HepG2 (cell line): ENCODE data around the gene CAMKMT.

Experiments
- FOXJ3 ChIP-seq: sonication (generic); formaldehyde crosslinking; IDR thresholded peaks from 2 replicates; pipeline ENCODE4 v1.4.0; 2020; ENCODE audit warnings: missing genetic modification reagents, mild to moderate bottlenecking, borderline replicate concordance
- IRF2 ChIP-seq: IDR thresholded peaks from 2 replicates; pipeline ENCODE4 v1.6.1; 2018; ENCODE audit warnings: missing genetic modification reagents, missing compliant biosample characterization
- KDM1A ChIP-seq: IDR thresholded peaks from 2 replicates; pipeline ENCODE4 v1.6.1; 2016; ENCODE audit warnings: missing compliant biosample characterization
- RBFOX2 ChIP-seq: fragments of 200-400 bp; formaldehyde crosslinking; IDR thresholded peaks from 2 replicates; pipeline ENCODE4 v1.6.1; 2017; ENCODE audit warnings: low read depth, mild to moderate bottlenecking, low read length
- ZNF333 ChIP-seq: sonication (generic); formaldehyde crosslinking; IDR thresholded peaks from 2 replicates; pipeline ENCODE4 v1.4.0; 2020; ENCODE audit warnings: mild to moderate bottlenecking, missing genetic modification reagents, borderline replicate concordance
- TF ChIP-seq, protein P1 (sequence below): sonication (generic); formaldehyde crosslinking; IDR thresholded peaks from 2 replicates; pipeline ENCODE4 v1.5.0; 2020; ENCODE audit warnings: missing genetic modification reagents
- TF ChIP-seq, protein P2 (sequence below), 2 experiments: fragments of 450-650 bp in 1 of 2; sonication (generic) in 1 of 2; formaldehyde crosslinking in 1 of 2; IDR thresholded peaks; 2 replicates each; pipeline versions ENCODE4 v1.6.1 to v1.8.0; 2016 to 2022; ENCODE audit warnings: antibody characterized with exemption in 1 of 2, mild to moderate bottlenecking in 1 of 2, missing genetic modification reagents in 1 of 2
- TF ChIP-seq, protein P3 (sequence below): IDR thresholded peaks from 2 replicates; pipeline ENCODE4 v1.6.1; 2012; ENCODE audit warnings: inconsistent platforms
- TF ChIP-seq, protein P4 (sequence below): sonication (generic); formaldehyde crosslinking; IDR thresholded peaks from 2 replicates; pipeline ENCODE4 v1.5.0; 2020; ENCODE audit warnings: mild to moderate bottlenecking, missing genetic modification reagents, moderate library complexity
- TF ChIP-seq, protein P5 (sequence below): sonication (generic); formaldehyde crosslinking; IDR thresholded peaks from 2 replicates; pipeline ENCODE4 v1.4.0; 2020; ENCODE audit warnings: missing genetic modification reagents

DNA sequence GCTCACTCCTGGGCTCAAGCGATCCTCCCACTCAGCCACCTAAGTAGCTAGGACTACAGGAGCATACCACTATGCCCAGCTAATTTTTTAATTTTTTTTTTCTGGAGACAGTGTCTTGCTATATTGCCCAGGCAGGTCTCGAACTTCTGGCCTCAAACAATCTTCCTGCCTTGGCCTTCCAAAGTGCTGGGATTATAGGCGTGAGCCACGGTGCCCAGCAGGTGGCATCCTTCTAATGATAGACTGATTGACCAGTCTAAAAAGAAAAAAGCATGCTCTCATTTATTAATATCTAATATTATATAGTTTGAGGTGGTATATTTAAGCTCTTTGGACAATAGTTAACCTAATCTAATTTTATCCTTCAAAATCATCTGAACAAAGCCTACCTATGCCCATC lies 198.6 kb downstream of the CAMKMT start:
- TF ChIP-seq, protein P1, sequence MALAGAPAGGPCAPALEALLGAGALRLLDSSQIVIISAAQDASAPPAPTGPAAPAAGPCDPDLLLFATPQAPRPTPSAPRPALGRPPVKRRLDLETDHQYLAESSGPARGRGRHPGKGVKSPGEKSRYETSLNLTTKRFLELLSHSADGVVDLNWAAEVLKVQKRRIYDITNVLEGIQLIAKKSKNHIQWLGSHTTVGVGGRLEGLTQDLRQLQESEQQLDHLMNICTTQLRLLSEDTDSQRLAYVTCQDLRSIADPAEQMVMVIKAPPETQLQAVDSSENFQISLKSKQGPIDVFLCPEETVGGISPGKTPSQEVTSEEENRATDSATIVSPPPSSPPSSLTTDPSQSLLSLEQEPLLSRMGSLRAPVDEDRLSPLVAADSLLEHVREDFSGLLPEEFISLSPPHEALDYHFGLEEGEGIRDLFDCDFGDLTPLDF: no peak
- TF ChIP-seq ZNF333 (CRISPR knock-in tag) (no peak), IRF2 (CRISPR knock-in tag) (no peak), FOXJ3 (CRISPR knock-in tag) (no peak), RBFOX2 (no peak), KDM1A (no peak)
- TF ChIP-seq, protein P2, sequence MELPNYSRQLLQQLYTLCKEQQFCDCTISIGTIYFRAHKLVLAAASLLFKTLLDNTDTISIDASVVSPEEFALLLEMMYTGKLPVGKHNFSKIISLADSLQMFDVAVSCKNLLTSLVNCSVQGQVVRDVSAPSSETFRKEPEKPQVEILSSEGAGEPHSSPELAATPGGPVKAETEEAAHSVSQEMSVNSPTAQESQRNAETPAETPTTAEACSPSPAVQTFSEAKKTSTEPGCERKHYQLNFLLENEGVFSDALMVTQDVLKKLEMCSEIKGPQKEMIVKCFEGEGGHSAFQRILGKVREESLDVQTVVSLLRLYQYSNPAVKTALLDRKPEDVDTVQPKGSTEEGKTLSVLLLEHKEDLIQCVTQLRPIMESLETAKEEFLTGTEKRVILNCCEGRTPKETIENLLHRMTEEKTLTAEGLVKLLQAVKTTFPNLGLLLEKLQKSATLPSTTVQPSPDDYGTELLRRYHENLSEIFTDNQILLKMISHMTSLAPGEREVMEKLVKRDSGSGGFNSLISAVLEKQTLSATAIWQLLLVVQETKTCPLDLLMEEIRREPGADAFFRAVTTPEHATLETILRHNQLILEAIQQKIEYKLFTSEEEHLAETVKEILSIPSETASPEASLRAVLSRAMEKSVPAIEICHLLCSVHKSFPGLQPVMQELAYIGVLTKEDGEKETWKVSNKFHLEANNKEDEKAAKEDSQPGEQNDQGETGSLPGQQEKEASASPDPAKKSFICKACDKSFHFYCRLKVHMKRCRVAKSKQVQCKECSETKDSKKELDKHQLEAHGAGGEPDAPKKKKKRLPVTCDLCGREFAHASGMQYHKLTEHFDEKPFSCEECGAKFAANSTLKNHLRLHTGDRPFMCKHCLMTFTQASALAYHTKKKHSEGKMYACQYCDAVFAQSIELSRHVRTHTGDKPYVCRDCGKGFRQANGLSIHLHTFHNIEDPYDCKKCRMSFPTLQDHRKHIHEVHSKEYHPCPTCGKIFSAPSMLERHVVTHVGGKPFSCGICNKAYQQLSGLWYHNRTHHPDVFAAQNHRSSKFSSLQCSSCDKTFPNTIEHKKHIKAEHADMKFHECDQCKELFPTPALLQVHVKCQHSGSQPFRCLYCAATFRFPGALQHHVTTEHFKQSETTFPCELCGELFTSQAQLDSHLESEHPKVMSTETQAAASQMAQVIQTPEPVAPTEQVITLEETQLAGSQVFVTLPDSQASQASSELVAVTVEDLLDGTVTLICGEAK (IDR thresholded peaks at IDR 0.05): no peak
- TF ChIP-seq, protein P2 (CRISPR knock-in tag; IDR thresholded peaks at IDR 0.05): no peak
- TF ChIP-seq, protein P3, sequence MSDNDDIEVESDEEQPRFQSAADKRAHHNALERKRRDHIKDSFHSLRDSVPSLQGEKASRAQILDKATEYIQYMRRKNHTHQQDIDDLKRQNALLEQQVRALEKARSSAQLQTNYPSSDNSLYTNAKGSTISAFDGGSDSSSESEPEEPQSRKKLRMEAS: no peak
- TF ChIP-seq, protein P4, sequence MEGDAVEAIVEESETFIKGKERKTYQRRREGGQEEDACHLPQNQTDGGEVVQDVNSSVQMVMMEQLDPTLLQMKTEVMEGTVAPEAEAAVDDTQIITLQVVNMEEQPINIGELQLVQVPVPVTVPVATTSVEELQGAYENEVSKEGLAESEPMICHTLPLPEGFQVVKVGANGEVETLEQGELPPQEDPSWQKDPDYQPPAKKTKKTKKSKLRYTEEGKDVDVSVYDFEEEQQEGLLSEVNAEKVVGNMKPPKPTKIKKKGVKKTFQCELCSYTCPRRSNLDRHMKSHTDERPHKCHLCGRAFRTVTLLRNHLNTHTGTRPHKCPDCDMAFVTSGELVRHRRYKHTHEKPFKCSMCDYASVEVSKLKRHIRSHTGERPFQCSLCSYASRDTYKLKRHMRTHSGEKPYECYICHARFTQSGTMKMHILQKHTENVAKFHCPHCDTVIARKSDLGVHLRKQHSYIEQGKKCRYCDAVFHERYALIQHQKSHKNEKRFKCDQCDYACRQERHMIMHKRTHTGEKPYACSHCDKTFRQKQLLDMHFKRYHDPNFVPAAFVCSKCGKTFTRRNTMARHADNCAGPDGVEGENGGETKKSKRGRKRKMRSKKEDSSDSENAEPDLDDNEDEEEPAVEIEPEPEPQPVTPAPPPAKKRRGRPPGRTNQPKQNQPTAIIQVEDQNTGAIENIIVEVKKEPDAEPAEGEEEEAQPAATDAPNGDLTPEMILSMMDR (CRISPR knock-in tag): peak; percentile 50
- TF ChIP-seq, protein P5, sequence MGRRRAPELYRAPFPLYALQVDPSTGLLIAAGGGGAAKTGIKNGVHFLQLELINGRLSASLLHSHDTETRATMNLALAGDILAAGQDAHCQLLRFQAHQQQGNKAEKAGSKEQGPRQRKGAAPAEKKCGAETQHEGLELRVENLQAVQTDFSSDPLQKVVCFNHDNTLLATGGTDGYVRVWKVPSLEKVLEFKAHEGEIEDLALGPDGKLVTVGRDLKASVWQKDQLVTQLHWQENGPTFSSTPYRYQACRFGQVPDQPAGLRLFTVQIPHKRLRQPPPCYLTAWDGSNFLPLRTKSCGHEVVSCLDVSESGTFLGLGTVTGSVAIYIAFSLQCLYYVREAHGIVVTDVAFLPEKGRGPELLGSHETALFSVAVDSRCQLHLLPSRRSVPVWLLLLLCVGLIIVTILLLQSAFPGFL (CRISPR knock-in tag): no peak
